GM12875 (cell line): ENCODE data around the gene HTR1D.
"Not testable (repeated sequence)": the region's sequence is repeated elsewhere in the genome, so short reads cannot be mapped to it uniquely, and the experiment has no call there.

Experiments used
- H3K4me3 ChIP-seq: one replicate; pipeline ENCODE4 v1.5.1; 2011; ENCODE audit warnings: low read depth, low read length, control low read depth
- TF ChIP-seq, protein P1 (sequence below): IDR thresholded peaks from 2 replicates; pipeline ENCODE4 v1.5.1; 2011; ENCODE audit warnings: low read depth, mild to moderate bottlenecking, control low read depth, inconsistent platforms, low read length, moderate library complexity, borderline replicate concordance; ENCODE audit not compliant: insufficient read depth

Gene HTR1D

DNA sequence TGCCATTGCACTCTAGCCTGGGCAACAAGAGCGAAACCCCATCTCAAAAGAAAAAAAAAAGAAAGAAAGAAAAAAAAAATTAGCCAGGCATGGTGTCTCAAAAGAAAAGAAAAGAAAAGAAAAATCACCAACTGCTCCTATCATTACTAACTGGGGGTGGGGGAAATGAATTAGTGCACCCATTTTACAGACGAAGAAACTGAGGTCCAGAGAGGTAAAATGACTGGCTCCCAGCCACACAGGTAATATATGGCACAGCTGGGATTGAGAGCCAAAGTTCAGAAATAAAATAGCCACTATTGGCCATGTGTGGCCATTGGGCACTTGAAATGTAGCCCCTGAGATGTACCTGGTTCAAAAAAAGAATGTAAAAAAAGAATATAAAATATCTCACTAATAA, 8.8 kb downstream of the HTR1D start:
- no peak overlapping the region for H3K4me3 ChIP-seq
- TF ChIP-seq, protein P1, sequence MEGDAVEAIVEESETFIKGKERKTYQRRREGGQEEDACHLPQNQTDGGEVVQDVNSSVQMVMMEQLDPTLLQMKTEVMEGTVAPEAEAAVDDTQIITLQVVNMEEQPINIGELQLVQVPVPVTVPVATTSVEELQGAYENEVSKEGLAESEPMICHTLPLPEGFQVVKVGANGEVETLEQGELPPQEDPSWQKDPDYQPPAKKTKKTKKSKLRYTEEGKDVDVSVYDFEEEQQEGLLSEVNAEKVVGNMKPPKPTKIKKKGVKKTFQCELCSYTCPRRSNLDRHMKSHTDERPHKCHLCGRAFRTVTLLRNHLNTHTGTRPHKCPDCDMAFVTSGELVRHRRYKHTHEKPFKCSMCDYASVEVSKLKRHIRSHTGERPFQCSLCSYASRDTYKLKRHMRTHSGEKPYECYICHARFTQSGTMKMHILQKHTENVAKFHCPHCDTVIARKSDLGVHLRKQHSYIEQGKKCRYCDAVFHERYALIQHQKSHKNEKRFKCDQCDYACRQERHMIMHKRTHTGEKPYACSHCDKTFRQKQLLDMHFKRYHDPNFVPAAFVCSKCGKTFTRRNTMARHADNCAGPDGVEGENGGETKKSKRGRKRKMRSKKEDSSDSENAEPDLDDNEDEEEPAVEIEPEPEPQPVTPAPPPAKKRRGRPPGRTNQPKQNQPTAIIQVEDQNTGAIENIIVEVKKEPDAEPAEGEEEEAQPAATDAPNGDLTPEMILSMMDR: no peak

DNA sequence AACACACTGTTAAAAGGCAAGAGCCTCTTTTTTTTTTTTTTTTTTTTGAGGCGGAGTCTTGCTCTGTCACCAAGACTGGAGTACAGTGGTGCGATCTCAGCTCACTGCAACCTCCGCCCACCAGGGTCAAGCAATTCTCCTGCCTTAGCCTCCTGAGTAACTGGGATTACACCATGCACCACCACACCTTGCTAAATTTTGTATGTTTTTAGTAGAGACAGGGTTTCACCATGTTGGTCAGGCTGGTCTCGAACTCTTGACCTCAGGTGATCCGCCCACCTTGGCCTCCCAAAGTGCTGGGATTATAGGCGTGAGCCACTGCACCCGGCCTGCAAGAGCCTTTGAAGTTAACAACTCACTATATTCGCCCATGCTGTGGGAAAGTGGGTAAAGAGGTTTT, 9.6 kb downstream of the HTR1D start:
- not testable (repeated sequence) for H3K4me3 ChIP-seq

GRCh38 chr1:23202263-23202749, 15.0 kb downstream of the HTR1D start:
- TF ChIP-seq, protein P1: no peak
- no peak overlapping the region for H3K4me3 ChIP-seq

DNA sequence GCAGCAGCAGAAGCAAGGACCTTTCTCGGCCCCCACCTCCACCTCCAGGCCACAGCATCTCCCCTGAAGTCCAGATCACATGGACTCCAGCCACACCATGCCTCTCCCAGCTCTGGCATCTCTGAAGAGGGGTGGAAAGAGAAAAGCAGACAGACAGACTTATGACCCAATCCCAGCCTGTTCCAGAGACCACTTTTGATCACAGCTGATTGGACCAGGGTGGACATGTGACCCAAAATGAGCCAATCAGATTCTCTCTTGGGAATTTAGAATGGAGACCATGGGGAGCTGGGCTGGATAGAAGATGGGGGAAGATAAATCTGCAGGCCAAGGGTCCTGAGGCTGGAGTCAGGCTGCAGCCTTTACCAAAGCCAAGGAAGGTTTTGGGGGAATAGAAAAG, 16.4 kb downstream of the HTR1D start:
- TF ChIP-seq, protein P1: no peak
- no peak overlapping the region for H3K4me3 ChIP-seq

DNA sequence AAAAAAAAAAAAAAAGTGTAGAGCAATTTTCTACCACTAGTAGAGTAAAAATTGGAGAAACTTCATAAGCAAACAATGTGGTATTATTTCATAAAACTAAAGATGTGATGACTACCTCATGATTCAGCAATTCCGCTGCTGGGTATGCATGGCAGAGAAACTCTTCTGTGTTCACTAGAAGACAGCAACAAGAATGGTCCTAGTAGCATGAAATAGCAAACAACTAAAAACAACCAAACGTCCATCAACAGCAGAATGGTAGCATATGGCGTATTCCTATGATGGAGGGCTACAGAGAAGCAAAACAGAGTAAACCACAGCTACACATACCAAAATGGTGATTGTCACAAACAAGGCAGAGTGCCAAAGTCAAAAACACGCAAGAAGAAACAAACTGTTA, 18.9 kb downstream of the HTR1D start:
- TF ChIP-seq, protein P1: no peak
- no peak overlapping the region for H3K4me3 ChIP-seq

DNA sequence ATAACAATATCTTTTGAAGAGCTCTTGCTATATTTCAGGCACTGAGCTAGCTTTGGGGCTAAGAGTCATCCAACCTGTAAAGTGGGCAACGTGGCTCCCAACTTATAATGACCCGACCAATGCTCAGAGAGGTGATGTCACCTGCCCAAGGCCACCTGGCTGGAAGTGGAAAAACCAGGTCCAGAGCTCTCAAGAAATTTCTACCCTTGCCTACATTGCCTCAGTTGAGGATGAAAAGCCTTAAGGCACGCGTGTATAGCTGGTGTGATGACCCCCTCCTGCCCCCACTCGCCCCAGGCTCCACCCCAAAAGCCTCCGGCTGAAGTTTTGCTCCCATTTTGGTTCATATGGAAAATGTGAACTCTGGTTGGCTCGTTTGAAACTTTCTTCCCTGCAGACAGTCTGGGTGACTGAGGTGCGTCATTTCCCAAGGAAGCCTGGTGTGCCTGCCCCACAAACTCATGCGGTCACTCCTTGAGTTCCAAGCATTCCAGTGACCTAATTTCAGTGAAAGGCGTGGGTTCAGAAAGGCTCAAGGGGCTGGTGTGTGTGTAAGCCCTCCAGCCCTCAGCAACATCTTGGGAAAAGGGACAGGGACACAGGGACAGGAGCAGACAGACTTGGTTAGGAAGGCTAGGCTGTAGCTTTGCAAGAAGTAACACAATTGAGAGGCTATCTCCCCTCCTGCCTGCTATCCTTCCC, 20.5 kb downstream of the HTR1D start:
- no peak overlapping the region for H3K4me3 ChIP-seq
- TF ChIP-seq, protein P1: no peak

DNA sequence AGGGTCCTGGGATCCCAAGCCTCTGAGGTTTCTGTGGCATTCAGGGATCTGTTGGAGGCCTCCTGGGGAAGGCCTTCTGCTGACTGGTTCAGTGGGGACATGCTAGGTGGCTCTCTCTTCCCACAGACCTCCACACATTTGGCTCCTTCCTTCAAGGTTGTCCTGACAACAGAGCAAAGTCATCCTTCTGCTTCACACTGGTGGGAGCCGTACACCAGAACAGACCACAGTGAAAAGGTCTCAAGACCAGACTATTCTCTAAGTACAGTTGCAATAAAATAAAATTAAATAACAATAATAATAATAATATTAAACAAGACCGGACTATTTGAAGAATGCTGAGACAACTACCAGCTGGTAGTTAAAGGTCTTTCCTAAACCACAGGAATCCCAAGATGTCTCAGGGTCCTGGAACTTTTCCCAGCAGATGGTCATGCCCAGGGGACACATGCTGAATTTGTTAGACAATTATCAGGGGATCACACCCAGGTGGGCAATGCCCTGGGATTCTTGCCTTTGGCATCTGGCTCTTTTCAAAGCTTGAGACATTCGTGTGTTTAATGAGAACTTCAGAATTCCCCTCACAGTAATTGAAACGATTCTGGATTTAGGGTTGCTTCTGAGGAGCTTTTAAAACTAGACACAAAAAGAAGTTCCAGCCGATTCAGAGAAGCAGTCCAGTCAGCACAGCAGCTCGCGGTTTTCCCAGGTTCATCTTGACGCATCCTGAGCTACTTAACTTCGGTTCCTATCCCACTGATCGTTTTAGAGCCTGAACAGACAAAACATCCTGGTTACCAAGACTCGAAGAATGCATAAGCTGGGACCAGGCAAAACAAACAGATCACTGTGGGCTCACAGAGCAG, 22.9 kb downstream of the HTR1D start:
- TF ChIP-seq, protein P1: no peak
- H3K4me3 ChIP-seq: no peak overlapping the region
